H1 (cell line): ENCODE data around the gene PTER. TPM values are rescaled to one million over a fixed set of nuclear protein-coding genes. Genes with fewer than 3 reads are reported as not detected.

Source experiments
- CTCF ChIA-PET: fragments of 300-600 bp; sonication (Branson Sonifier 250); formaldehyde crosslinking; loops from one replicate; lab custom pipeline; 2021; ENCODE audit not compliant: partially characterized antibody; lab: Charles Lee
- POLR2A ChIA-PET: fragments of 300-600 bp; sonication (Branson Sonifier 250); formaldehyde crosslinking; loops from one replicate; lab custom pipeline; 2021; ENCODE audit warnings: inconsistent platforms; ENCODE audit not compliant: partially characterized antibody; lab: Charles Lee
- DNase-seq, 2 experiments: peaks; one replicate each; pipeline versions ENCODE4 v3.0.0 to v3.0.0-alpha.2; 2010 to 2022; ENCODE audit warnings: low spot score in 2 of 2, low read depth in 1 of 2, mixed read lengths in 1 of 2
- FAIRE-seq: peaks from 2 replicates; lab custom pipeline; 2011; peaks lifted over from hg19 to GRCh38; lab: Jason Lieb, UNC
- H2AFZ ChIP-seq: 2 replicates; pipeline ENCODE4 v1.8.1; 2012; ENCODE audit warnings: low read length, inconsistent platforms
- H2AK5ac ChIP-seq: 2 replicates; pipeline ENCODE4 v1.6.1; 2013; ENCODE audit warnings: low read depth, low read length
- H2BK120ac ChIP-seq: replicated peaks from 2 replicates; pipeline ENCODE3; 2013; ENCODE audit warnings: low read depth, low read length, inconsistent platforms
- H2BK12ac ChIP-seq: 2 replicates; pipeline ENCODE4 v1.6.1; 2013; ENCODE audit warnings: low read depth, low read length
- H2BK15ac ChIP-seq: 2 replicates; pipeline ENCODE4 v1.6.1; 2013; ENCODE audit warnings: low read length
- H2BK20ac ChIP-seq: 2 replicates; pipeline ENCODE4 v1.6.1; 2013; ENCODE audit warnings: low read length
- H2BK5ac ChIP-seq: 2 replicates; pipeline ENCODE4 v1.6.1; 2013; ENCODE audit warnings: low read depth, low read length
- H3K14ac ChIP-seq: 2 replicates; pipeline ENCODE4 v1.6.1; 2013; ENCODE audit warnings: inconsistent platforms; ENCODE audit not compliant: insufficient read length
- H3K18ac ChIP-seq: 2 replicates; pipeline ENCODE4 v1.6.1; 2013; ENCODE audit warnings: low read length; ENCODE audit errors: extremely low read depth
- H3K23ac ChIP-seq: 2 replicates; pipeline ENCODE4 v1.6.1; 2013; ENCODE audit warnings: inconsistent platforms; ENCODE audit not compliant: insufficient read length
- H3K23me2 ChIP-seq: 2 replicates; pipeline ENCODE4 v1.6.1; 2013; ENCODE audit warnings: low read depth, low read length
- H3K27ac ChIP-seq: 2 replicates; pipeline ENCODE4 v1.6.1; 2011; ENCODE audit warnings: low read depth, low read length, inconsistent platforms
- H3K27me3 ChIP-seq, 4 experiments: replicated peaks in 1 of 4; 1 replicate in 1 of 4; 2 replicates in 3 of 4; pipeline versions ENCODE4 v1.6.1 to v1.8.1; 2011 to 2013; ENCODE audit warnings: low read length in 3 of 4, mild to moderate bottlenecking in 3 of 4, inconsistent platforms in 2 of 4, mixed read lengths in 2 of 4, moderate library complexity in 1 of 4; ENCODE audit not compliant: control insufficient read depth in 3 of 4, insufficient read depth in 3 of 4; ENCODE audit errors: extremely low read depth in 1 of 4
- H3K36me3 ChIP-seq, 4 experiments: 2 replicates each; pipeline versions ENCODE4 v1.6.1 to v1.8.1; 2011 to 2013; ENCODE audit warnings: mild to moderate bottlenecking in 4 of 4, low read length in 3 of 4, moderate library complexity in 2 of 4, control low read depth in 1 of 4, inconsistent platforms in 1 of 4; ENCODE audit not compliant: insufficient read depth in 4 of 4, control insufficient read depth in 2 of 4
- H3K4ac ChIP-seq: replicated peaks from 2 replicates; pipeline ENCODE3; 2013; ENCODE audit warnings: low read length, low read depth, mixed read lengths, inconsistent platforms; ENCODE audit not compliant: insufficient read length
- H3K4me1 ChIP-seq, 4 experiments: replicated peaks in 1 of 4; 1 replicate in 1 of 4; 2 replicates in 3 of 4; pipeline versions ENCODE4 v1.6.1 to v1.8.1; 2011 to 2013; ENCODE audit warnings: low read length in 3 of 4, inconsistent platforms in 2 of 4, mixed read lengths in 1 of 4; ENCODE audit not compliant: insufficient read depth in 4 of 4, control insufficient read depth in 3 of 4
- H3K4me2 ChIP-seq, 2 experiments: 2 replicates each; pipeline versions ENCODE4 v1.6.1 to v1.8.1; 2011 to 2013; ENCODE audit warnings: low read depth in 2 of 2, low read length in 2 of 2, control low read depth in 1 of 2, inconsistent platforms in 1 of 2, mild to moderate bottlenecking in 1 of 2; ENCODE audit not compliant: insufficient read depth in 1 of 2
- H3K4me3 ChIP-seq, 4 experiments: fragments of 200-600, 300-600 bp in 1 of 4; sonication (generic), shearing (Covaris generic), sonication (Bioruptor Twin) in 1 of 4; 2 replicates each; pipeline versions ENCODE4 v1.5.1 to v1.8.1; 2011 to 2016; ENCODE audit warnings: low read length in 4 of 4, low read depth in 3 of 4, control low read depth in 2 of 4, inconsistent platforms in 2 of 4, mild to moderate bottlenecking in 2 of 4, mixed read lengths in 1 of 4, moderate library complexity in 1 of 4; ENCODE audit not compliant: insufficient read depth in 2 of 4; ENCODE audit errors: extremely low read depth in 1 of 4
- H3K56ac ChIP-seq: replicated peaks from 2 replicates; pipeline ENCODE3; 2013; ENCODE audit warnings: low read depth, mild to moderate bottlenecking, mixed read lengths, low read length, inconsistent platforms; ENCODE audit not compliant: insufficient read length
- H3K79me1 ChIP-seq: 2 replicates; pipeline ENCODE4 v1.6.1; 2013; ENCODE audit warnings: low read depth, low read length, control low read depth
- H3K79me2 ChIP-seq, 2 experiments: 2 replicates each; pipeline versions ENCODE4 v1.6.1 to v1.8.1; 2012 to 2013; ENCODE audit warnings: low read length in 2 of 2, mild to moderate bottlenecking in 2 of 2, inconsistent platforms in 1 of 2; ENCODE audit not compliant: insufficient read depth in 2 of 2, control insufficient read depth in 1 of 2
- H3K9ac ChIP-seq, 4 experiments: replicated peaks in 1 of 4; 1 replicate in 1 of 4; 2 replicates in 3 of 4; pipeline versions ENCODE4 v1.6.1 to v1.8.1; 2011 to 2013; ENCODE audit warnings: low read depth in 3 of 4, low read length in 3 of 4, control low read depth in 2 of 4, mild to moderate bottlenecking in 2 of 4, moderate library complexity in 2 of 4, inconsistent platforms in 1 of 4; ENCODE audit errors: extremely low read depth in 1 of 4
- H3K9me3 ChIP-seq, 2 experiments: 2 replicates each; pipeline versions ENCODE4 v1.6.1 to v1.8.1; 2012 to 2013; ENCODE audit warnings: mild to moderate bottlenecking in 2 of 2, moderate library complexity in 2 of 2, control low read depth in 1 of 2, inconsistent platforms in 1 of 2, low read depth in 1 of 2, low read length in 1 of 2, mixed read lengths in 1 of 2; ENCODE audit not compliant: insufficient read depth in 2 of 2
- H4K20me1 ChIP-seq, 2 experiments: replicated peaks in 1 of 2; 2 replicates each; pipeline versions ENCODE3 to v1.8.1; 2011 to 2013; ENCODE audit warnings: inconsistent platforms in 2 of 2, low read length in 2 of 2, mild to moderate bottlenecking in 1 of 2; ENCODE audit not compliant: insufficient read depth in 2 of 2, control insufficient read depth in 1 of 2
- H4K5ac ChIP-seq: 2 replicates; pipeline ENCODE4 v1.6.1; 2013; ENCODE audit warnings: low read length, low read depth, mixed read lengths, inconsistent platforms; ENCODE audit not compliant: insufficient read length
- H4K8ac ChIP-seq: 2 replicates; pipeline ENCODE4 v1.8.0; 2013; ENCODE audit warnings: mild to moderate bottlenecking, moderate library complexity, low read length, inconsistent platforms; ENCODE audit not compliant: insufficient read depth; ENCODE audit errors: extremely low read depth
- H4K91ac ChIP-seq: replicated peaks from 2 replicates; pipeline ENCODE3; 2013; ENCODE audit warnings: low read length, mixed read lengths, inconsistent platforms; ENCODE audit not compliant: insufficient read length
- BRCA1 ChIP-seq: IDR thresholded peaks from 2 replicates; pipeline ENCODE4 v1.6.1; 2012; ENCODE audit warnings: low read depth, low read length, improper control_type of control experiment
- CHD1 ChIP-seq: IDR thresholded peaks from 2 replicates; pipeline ENCODE4 v1.6.1; 2012; ENCODE audit warnings: low read depth, low read length, improper control_type of control experiment
- CREB1 ChIP-seq: IDR thresholded peaks from 2 replicates; pipeline ENCODE4 v1.6.1; 2012; ENCODE audit warnings: inconsistent platforms
- EZH2 ChIP-seq: fragments of 200-600 bp; sonication (generic); IDR thresholded peaks from 2 replicates; pipeline ENCODE4 v1.7.1; 2012; ENCODE audit warnings: low read depth, mild to moderate bottlenecking, moderate library complexity, low read length, inconsistent platforms; ENCODE audit not compliant: severe bottlenecking
- GTF2F1 ChIP-seq: IDR thresholded peaks from 2 replicates; pipeline ENCODE4 v1.6.1; 2012; ENCODE audit warnings: low read depth, low read length, improper control_type of control experiment, borderline replicate concordance
- KDM1A ChIP-seq: fragments of 200-600, 300-600 bp; sonication (generic); IDR thresholded peaks from 2 replicates; pipeline ENCODE4 v1.7.1; 2016; ENCODE audit warnings: mild to moderate bottlenecking, low read length, borderline replicate concordance
- POU5F1 ChIP-seq: IDR thresholded peaks from 2 replicates; pipeline ENCODE4 v1.6.1; 2011; ENCODE audit warnings: low read depth, mild to moderate bottlenecking, low read length, moderate library complexity
- RBBP5 ChIP-seq: IDR thresholded peaks from 2 replicates; pipeline ENCODE4 v1.7.1; 2012; ENCODE audit warnings: low read depth, mild to moderate bottlenecking, inconsistent platforms, low read length, moderate library complexity, borderline replicate concordance
- SP1 ChIP-seq: IDR thresholded peaks from 2 replicates; pipeline ENCODE4 v1.6.1; 2011; ENCODE audit warnings: low read depth, low read length
- SP2 ChIP-seq: IDR thresholded peaks from 2 replicates; pipeline ENCODE4 v1.6.1; 2012; ENCODE audit warnings: mild to moderate bottlenecking, low read length, inconsistent platforms
- TEAD4 ChIP-seq: IDR thresholded peaks from 2 replicates; pipeline ENCODE4 v1.6.1; 2012; ENCODE audit warnings: low read depth, low read length, inconsistent platforms, mixed read lengths
- WGBS, 2 experiments: shearing (Covaris generic) in 1 of 2; methylation state at CpG; one replicate each; pipeline versions ENCODE4 v1.1.6 to v1.1.7; 2013 to 2015; ENCODE audit warnings: low lambda C conversion rate in 2 of 2, mixed read lengths in 2 of 2, inconsistent platforms in 1 of 2, low coverage in 1 of 2, missing lambda C conversion rate in 1 of 2; ENCODE audit not compliant: insufficient replicate concordance in 2 of 2, insufficient coverage in 1 of 2, insufficient read length in 1 of 2; ENCODE audit errors: extremely low coverage in 1 of 2, missing lambda C conversion rate in 1 of 2; 5-methylcytosine and 5-hydroxymethylcytosine counted together
- polyA plus RNA-seq, 7 experiments: library from polyadenylated mRNA; depleted of rRNA in 3 of 7; stranded (reverse) in 5 of 7; unstranded in 2 of 7; fragments of >200 nt in 5 of 7; fragments of 200-250 nt in 2 of 7; gene quantifications; 1 replicate in 5 of 7; 2 replicates in 1 of 7; 4 replicates in 1 of 7; pipeline versions ENCODE4 v1.2.1 to v1.2.3, GENCODE V29; 2011 to 2013; ENCODE audit warnings: missing spikeins in 2 of 7, mixed read lengths in 2 of 7
- total RNA-seq: library from RNA; stranded (reverse); fragmentation: NEBNext Ultra II Directional; extraction: Animal tissue kit (Norgen Biotek cat#: 25700); gene quantifications from 2 replicates; pipeline ENCODE4 v1.2.1, GENCODE V29; 2021

The PTER gene
- total and polyA plus RNA-seq, 2 of the 8 experiments (the other 6 are each of a cell fraction or from before 2014, with no cell fraction given): 4.4 to 7.8 TPM

DNA sequence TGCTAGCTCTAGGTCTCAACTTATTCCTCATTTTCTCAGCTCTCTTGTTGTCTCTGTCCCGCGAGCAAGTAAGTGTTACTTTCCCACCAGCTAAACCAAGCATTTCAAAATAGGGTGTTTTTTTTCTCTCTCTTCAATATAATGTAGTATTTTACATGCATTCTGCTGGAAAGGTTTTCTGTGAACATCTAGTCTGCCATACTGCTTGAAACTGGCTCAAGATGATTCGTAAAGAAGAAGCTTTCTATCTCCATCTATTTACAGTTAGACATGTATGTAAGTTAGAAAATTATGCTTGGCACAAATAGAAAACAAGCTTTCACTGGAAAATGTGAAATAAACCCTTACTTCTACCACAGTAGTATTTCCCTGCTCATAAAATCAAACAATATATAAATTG is 53.7 kb downstream of the PTER start:
- no peak overlapping the region for H4K91ac ChIP-seq
- WGBS, 2 experiments: 86% methylated on average over 3 of the region's 3 CpGs; no CpG with 5 or more reads in 1 of the 2 experiments
- no peak overlapping the region for H2BK15ac ChIP-seq
- H4K20me1 ChIP-seq: no peaks in the 10 kb centered on the region
- H3K18ac ChIP-seq: no peak overlapping the region
- H3K79me1 ChIP-seq: no peaks in the 10 kb centered on the region
- TF ChIP-seq TEAD4: no peak
- TF ChIP-seq RBBP5: no peak
- TF ChIP-seq CHD1: no peak
- TF ChIP-seq EZH2: no peak
- TF ChIP-seq CREB1: no peak
- no peak for TF ChIP-seq SP2
- TF ChIP-seq SP1: no peak
- TF ChIP-seq GTF2F1: no peak
- TF ChIP-seq BRCA1: no peak
- no peak for TF ChIP-seq KDM1A
- TF ChIP-seq POU5F1: no peak
- H3K23me2 ChIP-seq: no peaks in the 10 kb centered on the region
- ChIA-PET CTCF (interaction anchor here (1.1 to 2.6 kb wide), 2 partner anchors 9 to 19 kb away, joined by 3 to 12 read pairs; no protein-coding TSS in a partner anchor), POLR2A (no interaction called here)
- no peak overlapping the region for H2AFZ ChIP-seq
- H3K4me3 ChIP-seq: no peak overlapping the region
- H4K5ac ChIP-seq: no peak overlapping the region
- no peaks in the 10 kb centered on the region for H3K27me3 ChIP-seq
- no peaks in the 10 kb centered on the region for H3K79me2 ChIP-seq
- H3K56ac ChIP-seq: no peak overlapping the region
- FAIRE-seq (no peak), DNase-seq (no peak)
- H2BK12ac ChIP-seq: no peak overlapping the region
- no peak overlapping the region for H4K8ac ChIP-seq
- no peak overlapping the region for H2BK20ac ChIP-seq
- H3K4ac ChIP-seq: no peak overlapping the region
- no peak overlapping the region for H3K23ac ChIP-seq
- no peak overlapping the region for H3K14ac ChIP-seq
- H3K9ac ChIP-seq: no peak overlapping the region
- H2AK5ac ChIP-seq: no peak overlapping the region
- no peak overlapping the region for H2BK5ac ChIP-seq
- peaks cover 0 to 3% (median 0%) of the 10 kb centered on the region in 4 experiments; a peak in 1 of 7 replicates for H3K4me1 ChIP-seq
- H3K9me3 ChIP-seq: no peaks in the 10 kb centered on the region
- H3K36me3 ChIP-seq: no peaks in the 10 kb centered on the region
- H2BK120ac ChIP-seq: no peak overlapping the region
- H3K27ac ChIP-seq: no peak overlapping the region
- no peak overlapping the region for H3K4me2 ChIP-seq
